GM21723 (cell line): ENCODE results near the gene ST8SIA5.

Experiments used
- ATAC-seq: cut with Tn5 transposase; IDR thresholded peaks from one replicate; pipeline ENCODE4 v1.9.1; 2021; ENCODE audit warnings: mild to moderate bottlenecking, moderate library complexity; ENCODE audit not compliant: unreplicated experiment

ST8SIA5 gene

GRCh38 chr18:46715062-46715461 lies 41.8 kb downstream of the ST8SIA5 start:
- ATAC-seq: no peak

DNA sequence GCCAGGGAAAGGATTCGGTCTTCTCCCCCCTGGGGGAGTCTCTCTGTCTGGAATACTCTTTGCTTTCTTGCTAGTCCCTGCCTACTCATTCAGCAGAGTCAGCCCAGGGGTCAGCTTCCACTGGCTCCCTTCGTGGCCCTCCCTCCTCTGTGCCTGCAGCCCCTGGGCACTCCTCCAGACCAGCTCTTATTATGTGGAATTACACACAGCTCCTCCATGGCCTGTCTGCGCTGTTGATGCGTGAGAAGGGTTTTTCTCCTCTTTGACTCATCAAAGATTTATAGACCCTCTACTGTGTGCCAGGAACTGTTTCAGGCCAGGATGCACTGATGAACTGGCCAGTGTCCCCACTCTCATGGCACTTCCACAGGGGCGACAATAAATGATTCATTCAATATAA lies 44.4 kb downstream of the ST8SIA5 start:
- ATAC-seq: no peak

DNA sequence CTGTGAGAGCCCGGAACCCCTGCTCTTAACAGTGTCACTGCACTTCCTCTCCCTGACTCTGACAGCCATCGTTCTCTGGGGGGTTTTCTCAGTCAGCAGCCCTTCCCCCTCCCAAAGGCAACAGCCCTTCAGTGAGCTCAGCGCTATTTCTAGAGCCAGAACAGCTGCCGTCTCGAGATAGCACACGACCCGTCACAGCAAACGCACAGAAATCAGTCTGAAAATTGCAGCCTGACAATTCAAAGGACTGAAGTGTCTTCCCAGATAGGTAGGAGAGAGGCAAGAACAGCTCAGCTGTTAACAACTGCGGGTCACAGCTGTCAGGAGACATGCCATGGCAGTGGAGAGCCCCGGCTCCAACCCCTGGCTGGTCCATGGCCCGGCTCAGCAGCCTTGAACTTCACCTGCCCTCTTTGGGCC lies 45.4 kb downstream of the ST8SIA5 start:
- peak; percentile 52 for ATAC-seq

DNA sequence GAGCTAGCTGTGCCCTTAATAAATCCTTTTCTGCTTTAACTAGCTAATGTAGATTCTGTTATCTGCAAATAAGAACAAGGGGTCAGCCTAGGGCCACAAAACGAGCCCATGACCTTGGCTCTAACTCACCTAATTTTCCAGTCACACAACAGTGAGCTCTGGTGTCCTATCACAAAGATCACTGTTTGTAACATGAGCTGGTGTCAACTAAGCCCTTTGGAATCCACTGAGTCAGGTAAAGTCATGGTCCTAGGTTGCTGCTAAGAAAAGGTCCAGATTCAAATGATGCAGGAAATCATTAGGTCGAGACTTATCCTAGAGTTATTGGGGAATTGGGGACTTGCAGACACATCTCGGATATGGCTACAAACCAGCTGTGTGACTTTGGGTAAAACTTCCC lies 49.9 kb downstream of the ST8SIA5 start:
- no peak for ATAC-seq

DNA sequence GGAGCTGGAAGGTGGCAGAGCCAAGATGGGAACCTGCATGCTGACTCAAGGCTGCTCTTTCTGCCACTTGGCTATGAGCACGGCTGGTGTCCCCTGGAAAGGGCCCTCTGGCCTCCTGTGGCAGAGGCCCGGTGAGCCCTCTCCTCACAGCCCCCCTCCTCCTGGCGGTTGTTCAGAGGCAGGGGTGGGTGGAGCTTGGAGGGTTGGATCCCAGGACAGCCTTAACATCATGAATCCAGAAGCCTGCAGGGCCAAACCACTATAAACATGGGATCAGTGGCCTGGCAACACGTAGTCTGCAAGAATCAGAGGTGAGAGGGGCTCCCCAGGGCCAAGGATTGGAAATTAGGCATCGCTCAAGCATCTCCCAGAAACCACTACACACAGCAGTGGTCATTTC lies 51.3 kb downstream of the ST8SIA5 start:
- no peak for ATAC-seq

DNA sequence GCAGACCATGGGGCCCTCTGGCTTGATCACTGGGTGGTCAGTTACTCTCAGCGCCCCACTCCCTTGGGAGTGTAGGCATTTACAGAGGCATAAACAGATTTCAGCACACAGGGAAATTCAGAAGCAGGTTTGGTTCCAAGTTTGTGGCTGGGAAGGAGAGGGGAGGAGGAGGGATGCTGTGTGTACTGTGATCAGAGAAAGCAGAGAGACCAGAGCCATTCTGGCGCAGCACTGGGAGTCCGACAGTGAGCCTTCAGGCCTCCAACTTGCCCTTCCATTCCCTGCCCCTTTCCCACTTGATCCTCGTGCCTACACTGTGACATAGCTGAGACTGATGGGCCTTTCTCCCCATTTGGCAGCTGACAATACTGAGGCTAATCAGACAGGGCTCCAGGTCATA lies 52.0 kb downstream of the ST8SIA5 start:
- no peak for ATAC-seq

- no peak for ATAC-seq
Observed at GRCh38 chr18:46704189-46704588, 52.7 kb downstream of the ST8SIA5 start.

GRCh38 chr18:46702471-46702870 lies 54.4 kb downstream of the ST8SIA5 start:
- ATAC-seq: no peak

- ATAC-seq: no peak
Observed at GRCh38 chr18:46700066-46700824, 56.6 kb downstream of the ST8SIA5 start.

DNA sequence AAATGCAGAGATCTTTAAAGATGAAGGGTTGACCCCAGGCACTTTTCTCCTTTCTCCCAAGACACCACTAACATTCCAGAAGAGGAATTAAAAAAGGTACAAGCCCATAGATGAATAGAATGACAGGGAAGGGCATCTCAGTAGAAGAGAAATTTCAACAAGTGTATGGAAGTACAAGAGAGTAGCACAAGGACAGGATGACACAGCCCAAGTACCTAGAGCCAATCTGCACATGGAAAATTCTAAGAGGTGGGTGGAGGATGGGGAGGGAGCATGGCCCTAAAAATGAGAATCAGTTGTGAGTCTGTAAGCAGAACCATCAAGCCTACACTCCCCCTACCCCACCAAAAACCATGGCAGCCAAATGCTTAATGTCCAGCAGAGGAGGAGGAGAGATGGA lies 60.2 kb downstream of the ST8SIA5 start:
- ATAC-seq: no peak

DNA sequence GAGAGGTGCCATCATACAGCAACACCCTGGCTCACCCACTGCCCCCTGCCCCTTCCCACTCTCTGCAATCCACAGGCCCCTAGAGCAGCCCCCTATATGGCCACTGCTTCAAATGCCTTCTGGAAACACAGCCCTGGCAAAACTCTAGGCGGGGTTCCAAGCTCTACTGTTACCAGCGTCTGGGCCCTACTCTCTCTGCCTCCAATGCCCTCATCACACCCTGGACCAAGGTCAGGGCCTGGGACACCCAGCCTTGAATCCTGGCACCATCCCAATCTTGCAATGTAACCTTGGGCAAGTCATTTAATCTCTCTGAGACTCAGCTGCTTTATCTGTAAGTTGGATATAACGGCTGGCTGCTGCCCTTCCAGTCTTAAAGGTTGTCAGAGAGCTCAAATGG lies 60.6 kb downstream of the ST8SIA5 start:
- no peak for ATAC-seq

GRCh38 chr18:46693996-46694395 lies 62.9 kb downstream of the ST8SIA5 start:
- no peak for ATAC-seq

DNA sequence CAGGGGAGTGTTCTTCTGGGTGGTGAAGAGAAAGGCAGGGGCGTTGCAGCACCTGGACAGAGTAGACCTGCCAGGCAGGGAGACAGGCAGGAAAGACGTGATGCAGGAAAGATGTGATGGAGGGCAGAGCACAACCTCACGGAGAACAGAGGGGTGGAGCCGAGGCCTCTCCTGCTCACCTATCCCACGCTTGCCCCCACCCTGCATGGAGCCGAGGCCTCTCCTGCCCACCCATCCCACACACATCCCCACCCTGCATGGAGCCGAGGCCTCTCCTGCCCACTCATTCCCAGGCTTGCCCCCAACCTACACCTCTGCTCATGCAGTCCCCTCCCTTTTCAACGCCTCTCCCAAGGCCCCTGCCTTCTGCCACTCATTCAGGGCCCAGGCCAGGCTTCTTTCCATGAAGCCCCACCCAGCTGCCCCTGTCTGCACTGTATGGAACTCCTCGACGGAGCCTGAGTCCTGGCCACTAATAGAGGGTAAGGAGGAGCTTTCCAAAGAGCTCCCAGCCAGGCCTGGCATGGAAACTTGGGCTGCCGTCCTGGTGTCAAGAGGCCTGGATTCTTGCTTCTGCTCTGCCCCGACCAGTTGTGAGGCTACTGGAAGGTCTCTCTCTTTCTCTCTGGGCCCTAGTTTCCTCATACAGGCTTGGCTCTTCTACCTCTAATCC lies 67.9 kb downstream of the ST8SIA5 start:
- no peak for ATAC-seq

- no peak for ATAC-seq
Observed at GRCh38 chr18:46686186-46686585, 70.7 kb downstream of the ST8SIA5 start.

DNA sequence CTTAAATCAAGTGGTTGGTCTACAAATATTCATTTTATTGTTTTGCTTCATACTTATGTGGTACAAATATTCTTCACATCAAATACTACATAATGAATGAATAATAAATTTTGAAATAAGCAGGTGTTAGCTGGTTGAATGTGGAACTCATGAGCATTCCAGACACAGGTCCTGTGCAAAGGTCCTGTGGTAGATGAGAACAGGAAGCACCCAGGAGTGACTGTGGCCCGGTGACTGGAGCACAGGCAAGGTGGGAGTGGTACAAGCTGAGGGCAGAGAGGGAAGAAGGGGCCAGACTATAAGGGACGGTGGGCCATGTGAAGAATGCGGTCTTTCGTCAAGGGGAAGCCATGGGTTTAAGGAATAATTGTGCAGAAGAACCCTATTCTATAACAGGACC lies 73.6 kb downstream of the ST8SIA5 start:
- no peak for ATAC-seq

DNA sequence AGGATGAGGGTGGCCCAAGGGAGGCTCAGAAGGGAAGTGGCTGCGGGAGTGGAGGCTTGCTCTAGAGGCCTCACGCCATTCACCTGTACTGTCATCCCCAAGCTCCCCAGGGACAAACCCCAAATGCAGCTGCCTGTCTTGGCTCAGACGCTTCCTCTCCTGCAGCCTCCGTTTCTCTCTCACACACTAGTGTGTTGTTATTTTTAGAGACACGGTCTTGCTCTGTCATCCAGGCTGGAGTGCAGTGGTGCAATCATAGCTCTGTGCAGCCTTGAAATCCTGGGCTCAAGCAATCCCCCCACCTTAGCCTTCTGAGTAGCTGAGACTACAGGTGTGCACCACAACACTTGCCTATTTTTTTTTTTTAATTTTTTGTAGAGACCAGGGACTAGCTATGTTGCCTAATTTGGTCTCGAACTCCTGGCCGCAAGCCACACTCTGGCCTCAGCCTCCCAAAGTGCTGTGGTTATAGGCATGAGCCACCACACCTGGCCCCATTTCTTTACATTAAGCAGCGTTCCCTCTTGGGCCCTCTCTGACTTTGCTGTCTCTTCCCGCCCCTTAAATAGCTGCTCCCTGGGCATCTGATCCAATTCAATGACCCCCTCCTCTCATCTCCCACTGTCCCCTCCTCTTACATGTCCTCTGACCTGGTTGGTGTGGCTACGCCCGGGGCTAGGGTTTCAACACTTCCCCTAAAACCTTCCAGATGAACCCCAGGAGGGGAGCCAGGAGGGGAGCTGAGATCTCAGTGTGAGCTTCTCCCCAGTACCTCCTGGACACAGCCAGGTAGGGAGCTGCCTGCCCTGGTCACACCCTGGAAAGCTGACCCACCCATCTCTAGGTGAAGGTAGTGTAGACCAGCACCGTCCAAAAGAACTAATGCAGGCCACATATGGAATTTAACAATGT lies 75.8 kb downstream of the ST8SIA5 start:
- no peak for ATAC-seq

GRCh38 chr18:46679846-46680598 lies 76.8 kb downstream of the ST8SIA5 start:
- no peak for ATAC-seq

DNA sequence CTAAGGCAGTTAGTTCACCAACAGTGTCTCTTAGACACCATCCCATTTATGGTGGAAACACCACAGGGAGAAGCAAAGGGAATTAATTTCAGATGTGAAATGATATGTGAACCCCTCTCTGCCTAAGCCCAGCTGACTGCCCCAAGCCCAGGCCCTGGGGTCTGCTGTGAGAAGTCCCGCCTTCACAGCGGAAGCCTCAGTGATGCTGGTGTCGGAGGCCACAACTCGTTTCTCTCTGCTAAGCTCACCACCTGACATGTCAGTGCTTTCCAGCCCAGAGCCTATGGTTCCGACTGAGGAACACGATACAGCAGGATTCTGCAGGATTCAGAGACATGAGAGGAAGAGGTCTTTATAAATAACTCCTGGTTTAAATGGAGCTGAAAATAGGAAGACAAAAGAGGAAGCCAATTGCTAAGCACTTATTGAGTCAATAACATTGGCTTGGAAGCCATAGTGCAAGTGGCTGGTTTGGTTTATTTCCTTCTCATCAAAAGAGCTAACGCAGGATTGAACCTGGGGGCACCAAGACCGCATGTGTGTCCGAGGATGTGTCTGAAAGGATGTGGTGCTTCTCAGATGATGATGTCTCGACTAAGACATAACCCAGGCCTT lies 78.0 kb downstream of the ST8SIA5 start:
- ATAC-seq: no peak

GRCh38 chr18:46678041-46678440 lies 78.8 kb downstream of the ST8SIA5 start:
- ATAC-seq: no peak

GRCh38 chr18:46677611-46678010 lies 79.2 kb downstream of the ST8SIA5 start:
- ATAC-seq: no peak
